ENCODE measurements around the gene MYO18A.

The MYO18A gene

DNA sequence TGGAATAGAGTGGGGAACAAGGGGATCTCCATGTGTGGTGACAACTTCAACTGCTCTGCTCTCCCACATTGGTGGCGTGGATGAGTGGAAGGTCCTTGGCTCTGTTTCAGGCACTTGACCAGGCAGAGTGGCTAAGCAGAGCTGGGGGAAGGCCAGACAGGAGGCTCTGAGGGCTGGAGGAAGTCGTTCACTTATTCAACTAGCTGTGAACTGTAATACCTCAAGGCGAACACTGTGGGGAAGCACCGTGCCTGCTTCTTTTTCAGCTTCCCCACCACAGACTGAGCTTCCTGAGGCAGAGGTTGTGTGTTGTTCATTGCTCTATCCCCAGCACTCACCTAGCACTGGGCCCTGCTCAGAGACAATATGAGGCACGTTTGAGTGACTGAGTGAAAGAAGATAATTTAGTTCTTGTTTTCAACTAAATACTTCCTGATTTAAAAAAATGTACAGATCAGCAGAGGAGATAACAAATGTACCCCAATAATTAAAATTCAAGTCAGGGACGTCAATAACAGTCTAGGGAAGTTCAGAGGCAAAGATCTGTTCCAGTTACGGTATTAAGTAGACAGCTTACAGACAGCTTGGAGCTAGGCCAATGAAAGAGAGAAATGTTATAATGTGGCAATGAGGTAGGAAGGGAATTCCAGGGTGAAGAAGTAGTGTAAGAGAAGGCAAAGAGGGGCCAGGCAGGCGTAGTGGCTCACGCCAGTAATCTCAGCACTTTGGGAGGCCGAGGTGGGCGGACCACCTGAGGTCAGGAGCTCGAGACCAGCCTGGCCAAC, 34.7 kb downstream of the MYO18A start:
- H3K4me2 ChIP-seq (ENCODE audit: low read length) = no peak overlapping the region
- H2AFZ ChIP-seq = no peak overlapping the region
- peaks cover 16% of the 10 kb centered on the region for H3K79me2 ChIP-seq
- H3K4me3 ChIP-seq (ENCODE audit: low read depth, low read length) = no peak overlapping the region
- no peaks in the 10 kb centered on the region for H3K27me3 ChIP-seq (ENCODE audit: control insufficient read depth, insufficient read depth, low read length)
- peak overlapping the region; percentile 17 for H3K27ac ChIP-seq
- no peak overlapping the region for H3K9ac ChIP-seq
- no peaks in the 10 kb centered on the region for H3K9me3 ChIP-seq (ENCODE audit: control insufficient read depth, low read length)
- peaks cover 13% of the 10 kb centered on the region for H3K4me1 ChIP-seq
- TF ChIP-seq, protein P1, sequence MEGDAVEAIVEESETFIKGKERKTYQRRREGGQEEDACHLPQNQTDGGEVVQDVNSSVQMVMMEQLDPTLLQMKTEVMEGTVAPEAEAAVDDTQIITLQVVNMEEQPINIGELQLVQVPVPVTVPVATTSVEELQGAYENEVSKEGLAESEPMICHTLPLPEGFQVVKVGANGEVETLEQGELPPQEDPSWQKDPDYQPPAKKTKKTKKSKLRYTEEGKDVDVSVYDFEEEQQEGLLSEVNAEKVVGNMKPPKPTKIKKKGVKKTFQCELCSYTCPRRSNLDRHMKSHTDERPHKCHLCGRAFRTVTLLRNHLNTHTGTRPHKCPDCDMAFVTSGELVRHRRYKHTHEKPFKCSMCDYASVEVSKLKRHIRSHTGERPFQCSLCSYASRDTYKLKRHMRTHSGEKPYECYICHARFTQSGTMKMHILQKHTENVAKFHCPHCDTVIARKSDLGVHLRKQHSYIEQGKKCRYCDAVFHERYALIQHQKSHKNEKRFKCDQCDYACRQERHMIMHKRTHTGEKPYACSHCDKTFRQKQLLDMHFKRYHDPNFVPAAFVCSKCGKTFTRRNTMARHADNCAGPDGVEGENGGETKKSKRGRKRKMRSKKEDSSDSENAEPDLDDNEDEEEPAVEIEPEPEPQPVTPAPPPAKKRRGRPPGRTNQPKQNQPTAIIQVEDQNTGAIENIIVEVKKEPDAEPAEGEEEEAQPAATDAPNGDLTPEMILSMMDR (IDR thresholded peaks at IDR 0.05) = peak; percentile 59
- no peaks in the 10 kb centered on the region for H3K36me3 ChIP-seq (ENCODE audit: control insufficient read depth, insufficient read depth, low read length)

DNA sequence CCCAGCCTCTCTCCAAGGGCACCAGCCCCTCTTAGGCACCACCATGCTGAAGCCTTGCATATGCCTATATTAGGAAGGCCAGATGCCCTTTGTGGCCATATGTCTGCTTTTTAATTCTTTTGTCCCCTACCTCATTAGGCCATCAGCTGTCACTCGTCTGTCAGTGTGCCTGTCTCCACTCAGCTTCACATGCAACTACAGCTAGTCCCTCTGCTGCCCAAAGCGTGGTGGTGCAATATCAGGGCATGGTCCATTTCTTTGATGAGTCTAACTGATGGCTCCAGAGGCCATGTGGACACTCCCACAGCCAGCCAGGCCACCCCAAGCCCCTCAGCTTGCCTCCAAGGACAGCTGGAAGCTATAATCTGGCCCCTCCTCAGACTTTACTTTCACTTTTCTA, 36.3 kb downstream of the MYO18A start:
- Histone ChIP-seq H3K27me3 (ENCODE audit: control insufficient read depth, insufficient read depth, low read length) (no peaks in the 10 kb centered on the region), H3K4me1 (peaks cover 16% of the 10 kb centered on the region), H3K4me3 (ENCODE audit: low read depth, low read length) (no peak overlapping the region), H3K79me2 (peaks cover 18% of the 10 kb centered on the region), H3K9me3 (ENCODE audit: control insufficient read depth, low read length) (no peaks in the 10 kb centered on the region), H3K4me2 (ENCODE audit: low read length) (no peak overlapping the region), H3K27ac (no peak overlapping the region), H3K9ac (no peak overlapping the region), H2AFZ (no peak overlapping the region), H3K36me3 (ENCODE audit: control insufficient read depth, insufficient read depth, low read length) (no peaks in the 10 kb centered on the region)
- TF ChIP-seq, protein P1 (IDR thresholded peaks at IDR 0.05) = peak; percentile 28

DNA sequence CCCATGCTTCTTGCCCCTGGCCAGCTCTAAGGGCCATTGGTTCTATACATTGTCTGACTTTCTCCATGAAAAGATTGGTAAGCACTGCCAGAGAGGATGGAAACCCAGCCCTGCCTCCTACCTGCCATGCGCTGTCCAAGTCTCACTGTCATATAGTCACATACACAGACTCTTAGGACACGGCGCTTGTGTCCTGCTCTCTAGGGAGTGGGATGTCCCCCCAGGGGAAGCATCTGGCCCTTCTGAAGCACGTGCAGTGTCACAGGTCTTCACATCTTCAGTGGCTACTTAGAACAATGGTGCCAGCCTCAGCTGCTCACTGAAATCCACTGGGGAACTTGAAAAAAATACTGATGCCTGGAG, 38.7 kb downstream of the MYO18A start:
- no peaks in the 10 kb centered on the region for H3K9me3 ChIP-seq (ENCODE audit: control insufficient read depth, low read length)
- no peak overlapping the region for H3K9ac ChIP-seq
- no peak overlapping the region for H3K4me3 ChIP-seq (ENCODE audit: low read depth, low read length)
- H3K36me3 ChIP-seq (ENCODE audit: control insufficient read depth, insufficient read depth, low read length) = no peaks in the 10 kb centered on the region
- H3K4me2 ChIP-seq (ENCODE audit: low read length) = no peak overlapping the region
- TF ChIP-seq, protein P1 (IDR thresholded peaks at IDR 0.05) = no peak
- peaks cover 19% of the 10 kb centered on the region for H3K4me1 ChIP-seq
- H2AFZ ChIP-seq = no peak overlapping the region
- no peaks in the 10 kb centered on the region for H3K27me3 ChIP-seq (ENCODE audit: control insufficient read depth, insufficient read depth, low read length)
- no peak overlapping the region for H3K27ac ChIP-seq
- peaks cover 27% of the 10 kb centered on the region for H3K79me2 ChIP-seq

DNA sequence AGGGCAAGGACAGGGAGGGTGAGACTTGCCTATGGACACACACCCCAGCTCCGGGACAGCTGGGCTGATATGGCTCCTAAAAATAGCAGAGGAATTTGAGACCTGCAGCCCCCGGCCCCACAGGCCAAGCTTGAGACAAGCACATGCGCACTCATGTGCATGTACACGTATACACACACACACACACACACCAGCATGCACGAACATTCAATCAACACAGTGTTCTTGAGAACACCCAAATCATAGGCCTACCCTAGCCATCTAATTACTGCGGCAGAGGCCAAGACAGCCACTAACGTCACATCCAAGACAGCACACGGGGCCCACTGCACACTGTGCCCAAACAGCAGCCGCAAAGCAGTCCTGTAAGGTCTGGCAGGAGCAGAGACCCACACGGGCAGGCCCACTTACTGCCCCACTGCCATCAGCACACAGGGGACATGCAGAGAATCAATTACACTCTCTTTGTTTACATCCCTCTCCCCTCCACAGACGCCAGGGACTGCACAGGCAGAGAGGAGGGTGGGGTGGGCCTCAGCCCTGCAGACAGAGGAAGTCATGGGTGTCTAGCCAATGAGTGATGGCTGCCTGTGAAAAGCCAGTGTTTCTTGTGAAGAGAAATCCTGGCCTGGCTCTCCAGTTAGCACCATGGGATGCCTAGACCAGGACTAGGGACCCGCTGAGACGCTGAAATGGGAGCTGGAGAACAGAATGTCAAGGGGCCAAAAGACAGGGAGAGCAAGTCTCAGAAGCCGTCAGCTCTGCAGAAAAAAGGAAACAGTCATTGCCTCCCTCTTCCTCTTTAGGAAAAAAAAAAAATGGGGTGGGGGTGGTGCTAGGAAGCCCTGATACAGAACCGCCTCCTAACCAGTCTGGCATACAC, 39.3 kb downstream of the MYO18A start:
- H2AFZ ChIP-seq = no peak overlapping the region
- peaks cover 27% of the 10 kb centered on the region for H3K79me2 ChIP-seq
- no peaks in the 10 kb centered on the region for H3K27me3 ChIP-seq (ENCODE audit: control insufficient read depth, insufficient read depth, low read length)
- H3K9me3 ChIP-seq (ENCODE audit: control insufficient read depth, low read length) = no peaks in the 10 kb centered on the region
- TF ChIP-seq, protein P1 (IDR thresholded peaks at IDR 0.05) = no peak
- peak overlapping the region; percentile 37 for H3K4me2 ChIP-seq (ENCODE audit: low read length)
- H3K9ac ChIP-seq = no peak overlapping the region
- no peak overlapping the region for H3K27ac ChIP-seq
- H3K4me1 ChIP-seq = peaks cover 19% of the 10 kb centered on the region
- no peaks in the 10 kb centered on the region for H3K36me3 ChIP-seq (ENCODE audit: control insufficient read depth, insufficient read depth, low read length)
- H3K4me3 ChIP-seq (ENCODE audit: low read depth, low read length) = peak overlapping the region; percentile 33

Measured in parathyroid adenoma (tissue), 2 donors.